OCI-LY7 (cell line): ENCODE data around the gene FMN2.

Experiments
- EZH2phosphoT487 ChIP-seq: fragments of 200-600 bp; sonication (generic); IDR thresholded peaks from 2 replicates; pipeline ENCODE4 v1.6.1; 2018; ENCODE audit warnings: low read depth, borderline replicate concordance, mild to moderate bottlenecking, mixed run types, antibody characterized with exemption, low read length, moderate library complexity, mixed read lengths
- TF ChIP-seq, protein P1 (sequence below): fragments of 200-600 bp; sonication (generic); conservative IDR thresholded peaks from 2 replicates; pipeline ENCODE4 v1.5.1; 2014; ENCODE audit warnings: mild to moderate bottlenecking, antibody characterized with exemption, low read length, moderate library complexity, mixed read lengths

DNA sequence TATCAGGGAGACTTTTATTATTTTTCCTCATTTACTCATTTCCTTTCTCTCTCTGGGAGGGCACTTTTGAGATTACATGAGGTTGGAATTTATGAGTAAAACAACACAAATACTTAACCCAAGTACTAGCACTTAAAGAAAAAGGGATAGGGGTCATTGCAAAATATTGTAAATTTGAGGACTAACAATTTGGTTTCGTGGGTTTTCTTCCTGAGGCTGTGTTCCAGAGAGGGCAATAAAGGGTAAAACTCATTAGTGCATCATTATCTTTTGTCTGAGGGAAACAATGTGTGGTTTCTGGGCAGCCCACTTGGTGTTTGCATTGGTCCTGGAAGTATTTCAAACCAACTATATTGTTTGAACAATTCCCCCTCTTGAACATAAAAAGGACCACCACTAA is 423.8 kb downstream of the FMN2 start:
- TF ChIP-seq, protein P1, sequence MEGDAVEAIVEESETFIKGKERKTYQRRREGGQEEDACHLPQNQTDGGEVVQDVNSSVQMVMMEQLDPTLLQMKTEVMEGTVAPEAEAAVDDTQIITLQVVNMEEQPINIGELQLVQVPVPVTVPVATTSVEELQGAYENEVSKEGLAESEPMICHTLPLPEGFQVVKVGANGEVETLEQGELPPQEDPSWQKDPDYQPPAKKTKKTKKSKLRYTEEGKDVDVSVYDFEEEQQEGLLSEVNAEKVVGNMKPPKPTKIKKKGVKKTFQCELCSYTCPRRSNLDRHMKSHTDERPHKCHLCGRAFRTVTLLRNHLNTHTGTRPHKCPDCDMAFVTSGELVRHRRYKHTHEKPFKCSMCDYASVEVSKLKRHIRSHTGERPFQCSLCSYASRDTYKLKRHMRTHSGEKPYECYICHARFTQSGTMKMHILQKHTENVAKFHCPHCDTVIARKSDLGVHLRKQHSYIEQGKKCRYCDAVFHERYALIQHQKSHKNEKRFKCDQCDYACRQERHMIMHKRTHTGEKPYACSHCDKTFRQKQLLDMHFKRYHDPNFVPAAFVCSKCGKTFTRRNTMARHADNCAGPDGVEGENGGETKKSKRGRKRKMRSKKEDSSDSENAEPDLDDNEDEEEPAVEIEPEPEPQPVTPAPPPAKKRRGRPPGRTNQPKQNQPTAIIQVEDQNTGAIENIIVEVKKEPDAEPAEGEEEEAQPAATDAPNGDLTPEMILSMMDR, result no peak
- no peak for TF ChIP-seq EZH2phosphoT487
